Measurements from ENCODE around the gene TNNT2. TPM values are rescaled to one million over a fixed set of nuclear protein-coding genes. Genes with fewer than 3 reads are reported as not detected.

TNNT2 gene
- total and polyA plus RNA-seq, 2 donors (not counting 1 experiment from before 2014, with no cell fraction given), result not detected

- Histone ChIP-seq H3K27ac (ENCODE audit: low read length in 2 of 2) (no peak overlapping the region), H3K36me3 (replicated peaks in 1 of 2; ENCODE audit: control extremely low read depth in 1 of 2, control insufficient read depth in 1 of 2, extremely low read depth in 1 of 2, insufficient read depth in 2 of 2, low read length in 1 of 2) (no peaks in the 10 kb centered on the region), H3K9me3 (ENCODE audit: control extremely low read depth in 1 of 3, control insufficient read depth in 2 of 3, insufficient read depth in 1 of 3, low read length in 2 of 3) (no peaks in the 10 kb centered on the region), H3K9ac (ENCODE audit: low read length) (no peak overlapping the region), H4K20me1 (ENCODE audit: control insufficient read depth, insufficient read depth, low read length, poor library complexity, severe bottlenecking) (no peaks in the 10 kb centered on the region), H3K4me2 (replicated peaks; ENCODE audit: low read depth, low read length, poor library complexity, severe bottlenecking) (no peak overlapping the region), H3K27me3 (replicated peaks in 1 of 4; ENCODE audit: control extremely low read depth in 1 of 4, control insufficient read depth in 3 of 4, insufficient read depth in 4 of 4, low read length in 3 of 4) (peaks cover 0 to 3% (median 0%) of the 10 kb centered on the region in 4 experiments), H3K4me1 (ENCODE audit: control insufficient read depth in 2 of 2, insufficient read depth in 2 of 2, low read length in 2 of 2) (no peaks in the 10 kb centered on the region), H3K79me2 (ENCODE audit: control insufficient read depth, insufficient read depth, low read length) (no peaks in the 10 kb centered on the region), H2AFZ (ENCODE audit: insufficient read depth, low read depth, low read length, poor library complexity, severe bottlenecking) (no peak overlapping the region), H3K4me3 (ENCODE audit: control extremely low read depth in 1 of 5, extremely low read depth in 1 of 5, insufficient read depth in 1 of 5, low read depth in 2 of 5, low read length in 4 of 5) (no peak overlapping the region)
- ChIA-PET CTCF (interaction anchor here (1.0 kb wide), 1 partner anchor 107 kb away, joined by 3 read pairs; no protein-coding TSS in a partner anchor), POLR2A (no interaction called here)
- Mint-ChIP-seq H3K27ac (no peak overlapping the region), H3K9me3 (ENCODE audit: insufficient read depth) (no peaks in the 10 kb centered on the region), H3K4me1 (no peaks in the 10 kb centered on the region), H3K4me3 (no peak overlapping the region), H3K27me3 (peaks cover 17% of the 10 kb centered on the region)
- TF ChIP-seq CTCF (IDR thresholded peaks at IDR 0.05) (no peak), EZH2 (IDR thresholded peaks at IDR 0.05; ENCODE audit: borderline replicate concordance, insufficient read depth, low read depth, low read length, poor library complexity, severe bottlenecking) (no peak)
- intact Hi-C loops (cut with micrococcal nuclease), result no loop called here
- 100% methylated on average over 1 of the region's 4 CpGs for WGBS (ENCODE audit: insufficient coverage)
- DNase-seq (no peak), ATAC-seq (ENCODE audit: low read depth) (no peak)
Observed at GRCh38 chr1:201329801-201330200, 47.7 kb downstream of the TNNT2 start.

GRCh38 chr1:201329286-201329685 lies 48.2 kb downstream of the TNNT2 start:
- H3K4me1 ChIP-seq (ENCODE audit: control insufficient read depth in 2 of 2, insufficient read depth in 2 of 2, low read length in 2 of 2), result no peaks in the 10 kb centered on the region
- POLR2A ChIA-PET, result no interaction called here

More at GRCh38 chr1:201329286-201329685, 48.2 kb downstream of the TNNT2 start:
- Mint-ChIP-seq H3K9me3 (ENCODE audit: insufficient read depth) (no peaks in the 10 kb centered on the region), H3K27me3 (peaks cover 17% of the 10 kb centered on the region), H3K27ac (no peak overlapping the region), H3K4me1 (no peaks in the 10 kb centered on the region), H3K4me3 (no peak overlapping the region)
- ATAC-seq (ENCODE audit: low read depth) (no peak), DNase-seq (no peak)
- CTCF ChIA-PET, result interaction anchor here (1.0 kb wide), 1 partner anchor 106 kb away, joined by 3 read pairs; no protein-coding TSS in a partner anchor
- Histone ChIP-seq H3K9me3 (ENCODE audit: control extremely low read depth in 1 of 3, control insufficient read depth in 2 of 3, insufficient read depth in 1 of 3, low read length in 2 of 3) (no peaks in the 10 kb centered on the region), H3K27me3 (replicated peaks in 1 of 4; ENCODE audit: control extremely low read depth in 1 of 4, control insufficient read depth in 3 of 4, insufficient read depth in 4 of 4, low read length in 3 of 4) (peaks cover 0 to 3% (median 0%) of the 10 kb centered on the region in 4 experiments), H3K27ac (ENCODE audit: low read length in 2 of 2) (no peak overlapping the region), H3K79me2 (ENCODE audit: control insufficient read depth, insufficient read depth, low read length) (no peaks in the 10 kb centered on the region), H3K4me2 (replicated peaks; ENCODE audit: low read depth, low read length, poor library complexity, severe bottlenecking) (no peak overlapping the region), H3K4me3 (ENCODE audit: control extremely low read depth in 1 of 5, extremely low read depth in 1 of 5, insufficient read depth in 1 of 5, low read depth in 2 of 5, low read length in 4 of 5) (no peak overlapping the region), H3K36me3 (replicated peaks in 1 of 2; ENCODE audit: control extremely low read depth in 1 of 2, control insufficient read depth in 1 of 2, extremely low read depth in 1 of 2, insufficient read depth in 2 of 2, low read length in 1 of 2) (no peaks in the 10 kb centered on the region), H4K20me1 (ENCODE audit: control insufficient read depth, insufficient read depth, low read length, poor library complexity, severe bottlenecking) (no peaks in the 10 kb centered on the region), H2AFZ (ENCODE audit: insufficient read depth, low read depth, low read length, poor library complexity, severe bottlenecking) (no peak overlapping the region), H3K9ac (ENCODE audit: low read length) (no peak overlapping the region)
- 100% methylated on average over 2 of the region's 2 CpGs for WGBS (ENCODE audit: insufficient coverage)
- TF ChIP-seq EZH2 (IDR thresholded peaks at IDR 0.05; ENCODE audit: borderline replicate concordance, insufficient read depth, low read depth, low read length, poor library complexity, severe bottlenecking) (no peak), CTCF (IDR thresholded peaks at IDR 0.05) (no peak)
- intact Hi-C loops (cut with micrococcal nuclease), result no loop called here

Data from B cell (primary cell).